Fibroblast of skin of left quadriceps (primary cell): Measurements from ENCODE around the gene FAM210B.
"Not testable (repeated sequence)": the region's sequence is repeated elsewhere in the genome, so short reads cannot be mapped to it uniquely, and the experiment has no call there.

Experiments
- DNase-seq, 2 experiments: peaks; one replicate each; pipeline ENCODE4 v3.0.0-alpha.2; 2013; ENCODE audit warnings: low read depth in 2 of 2

Gene FAM210B

GRCh38 chr20:56358600-56359211 lies at the start of gene FAM210B:
FAM210B (plus strand) TSS chr20:56358974; CDS start chr20:56359006, 32 bp downstream.
- peak; percentile 72 to 75 for DNase-seq

- no peak for DNase-seq
Measured at GRCh38 chr20:56316051-56316450, 42.7 kb upstream of the FAM210B start.

GRCh38 chr20:56316483-56316882 lies 42.3 kb upstream of the FAM210B start:
- no peak for DNase-seq

- peak; percentile 11 to 16 for DNase-seq
Measured at GRCh38 chr20:56322681-56323080, 36.1 kb upstream of the FAM210B start.

GRCh38 chr20:56323206-56323605 lies 35.6 kb upstream of the FAM210B start:
- no peak for DNase-seq

- DNase-seq = no peak
Measured at GRCh38 chr20:56323656-56324055, 35.1 kb upstream of the FAM210B start.

DNA sequence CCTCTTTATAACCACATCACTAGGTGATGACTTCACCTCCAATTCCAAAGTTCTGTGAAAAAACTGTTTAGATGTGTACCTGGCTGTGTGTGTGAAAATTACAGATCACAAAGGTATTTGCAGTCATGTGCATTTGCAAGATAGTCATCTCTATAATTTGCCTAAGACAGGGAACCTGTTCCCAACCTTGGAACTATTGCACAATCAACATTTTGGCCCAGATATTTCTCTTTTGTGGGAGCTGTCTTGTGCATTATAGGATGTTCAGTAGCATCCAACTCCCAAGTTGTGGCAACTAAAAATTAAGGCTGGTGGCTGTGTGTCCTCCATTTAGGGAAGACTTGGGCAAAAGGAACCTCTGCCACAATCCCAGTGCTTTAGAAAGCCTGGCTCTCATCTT lies 34.0 kb upstream of the FAM210B start:
- DNase-seq = no peak

GRCh38 chr20:56328861-56329260 lies 29.9 kb upstream of the FAM210B start:
- no peak for DNase-seq

DNA sequence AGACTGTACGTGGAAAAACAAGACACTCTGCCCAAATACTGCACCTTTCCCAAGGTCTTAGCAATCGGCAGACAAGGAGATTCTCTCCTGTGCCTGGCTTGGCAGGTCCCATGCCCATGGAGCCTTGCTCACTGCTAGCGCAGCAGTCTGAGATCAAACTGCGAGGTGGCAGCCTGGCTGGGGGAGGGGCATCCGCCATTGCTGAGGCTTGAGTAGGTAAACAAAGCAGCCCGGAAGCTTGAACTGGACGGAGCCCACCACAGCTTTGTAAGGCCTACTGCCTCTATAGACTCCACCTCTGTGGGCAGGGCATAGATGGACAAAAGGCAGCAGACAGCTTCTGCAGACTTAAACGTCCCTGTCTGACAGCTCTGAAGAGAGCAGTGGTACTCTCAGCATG lies 22.1 kb upstream of the FAM210B start:
- DNase-seq = not testable (repeated sequence)

DNA sequence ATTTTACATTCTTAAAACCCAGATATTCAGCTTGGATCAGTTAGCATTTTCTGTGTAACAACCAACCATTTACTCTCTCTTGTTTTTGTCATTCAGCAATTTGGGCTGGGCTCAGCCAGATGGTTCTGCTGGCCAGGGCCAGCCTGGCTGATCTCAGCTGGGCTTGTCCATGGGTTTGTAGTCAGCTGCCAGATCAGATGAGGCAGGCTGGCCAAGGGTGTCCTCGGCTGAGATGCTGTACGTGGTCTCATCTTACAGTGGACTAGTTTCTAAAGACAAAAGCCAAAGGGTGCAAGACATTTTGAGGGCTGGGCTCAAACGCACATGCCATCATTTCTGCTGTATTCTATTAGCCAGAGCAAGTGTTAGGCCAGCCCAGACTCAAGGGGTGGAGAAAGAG lies 16.0 kb upstream of the FAM210B start:
- no peak for DNase-seq

- DNase-seq = no peak
Measured at GRCh38 chr20:56343861-56344381, 14.9 kb upstream of the FAM210B start.

DNA sequence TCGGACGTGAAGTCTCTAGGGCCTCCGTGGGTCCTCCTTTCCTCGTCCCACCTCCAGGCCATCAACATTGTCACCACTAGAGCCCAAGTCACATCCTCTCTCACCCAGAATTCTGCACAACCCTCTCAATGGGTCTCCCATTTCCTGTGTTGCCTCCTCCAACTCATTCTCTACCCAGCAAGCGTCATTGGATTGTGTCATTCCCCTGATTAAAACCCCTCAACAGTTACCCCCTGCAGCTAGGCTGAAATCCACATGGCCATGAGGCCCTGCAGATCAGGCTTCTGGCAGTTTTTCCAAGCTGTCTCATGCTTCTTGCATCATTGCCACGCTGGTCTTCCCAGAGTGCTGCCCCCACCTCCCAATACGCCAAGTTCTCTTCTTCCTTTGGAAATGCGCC lies 12.9 kb upstream of the FAM210B start:
- DNase-seq = no peak

DNA sequence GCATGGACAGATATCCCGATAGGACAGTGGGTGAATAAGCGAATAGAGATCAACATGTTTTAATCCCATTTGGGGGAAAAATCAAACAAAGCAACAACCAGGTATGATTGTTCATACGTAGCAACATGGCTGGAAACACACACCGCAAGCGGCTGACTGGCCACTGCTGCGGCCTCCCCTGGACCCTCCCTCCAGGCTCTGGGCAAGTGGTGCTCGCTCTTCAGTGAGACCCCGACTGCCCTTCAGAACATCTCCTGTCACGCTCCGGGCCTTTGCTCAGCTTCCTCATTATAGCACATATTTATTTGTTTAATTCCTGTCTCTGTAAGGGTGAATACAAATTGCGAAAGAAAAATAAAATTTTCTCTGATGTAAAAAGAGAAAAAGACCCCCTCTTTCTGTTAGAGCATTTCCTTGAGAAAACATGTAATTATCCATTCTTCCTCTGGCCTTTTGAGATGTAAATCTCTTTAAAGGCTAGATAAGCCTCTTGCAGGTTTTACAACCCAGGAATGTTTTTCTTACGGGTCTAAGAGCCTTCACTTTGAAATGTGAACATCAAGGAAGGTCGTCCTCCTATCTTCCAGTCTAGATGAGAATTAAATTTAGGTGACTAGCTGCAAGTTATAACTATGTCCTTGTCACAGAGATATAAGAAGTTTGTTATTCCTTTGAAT lies 11.0 kb upstream of the FAM210B start:
- no peak for DNase-seq

GRCh38 chr20:56348305-56348693 lies 10.5 kb upstream of the FAM210B start:
- DNase-seq = no peak

GRCh38 chr20:56348746-56349145 lies 10.0 kb upstream of the FAM210B start:
- no peak for DNase-seq

DNA sequence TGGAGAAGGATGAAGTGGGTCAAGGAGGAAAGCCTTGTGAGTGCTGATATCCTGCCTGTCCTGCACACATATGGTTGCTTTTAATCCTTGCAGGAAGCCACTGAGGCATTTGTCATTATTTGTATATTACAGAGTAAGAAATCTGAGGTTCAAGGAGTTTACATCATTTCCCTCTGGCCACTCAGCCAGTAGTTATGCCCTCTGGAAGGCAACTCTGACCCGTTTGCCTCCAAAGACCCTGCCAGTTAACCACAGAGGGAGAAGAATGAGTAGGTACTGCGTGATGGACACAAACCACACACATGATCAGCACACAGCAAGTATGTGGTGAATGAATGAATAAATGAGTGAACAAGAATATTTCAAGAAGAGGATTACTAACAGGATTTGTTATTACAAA lies 7.9 kb upstream of the FAM210B start:
- DNase-seq = no peak

DNA sequence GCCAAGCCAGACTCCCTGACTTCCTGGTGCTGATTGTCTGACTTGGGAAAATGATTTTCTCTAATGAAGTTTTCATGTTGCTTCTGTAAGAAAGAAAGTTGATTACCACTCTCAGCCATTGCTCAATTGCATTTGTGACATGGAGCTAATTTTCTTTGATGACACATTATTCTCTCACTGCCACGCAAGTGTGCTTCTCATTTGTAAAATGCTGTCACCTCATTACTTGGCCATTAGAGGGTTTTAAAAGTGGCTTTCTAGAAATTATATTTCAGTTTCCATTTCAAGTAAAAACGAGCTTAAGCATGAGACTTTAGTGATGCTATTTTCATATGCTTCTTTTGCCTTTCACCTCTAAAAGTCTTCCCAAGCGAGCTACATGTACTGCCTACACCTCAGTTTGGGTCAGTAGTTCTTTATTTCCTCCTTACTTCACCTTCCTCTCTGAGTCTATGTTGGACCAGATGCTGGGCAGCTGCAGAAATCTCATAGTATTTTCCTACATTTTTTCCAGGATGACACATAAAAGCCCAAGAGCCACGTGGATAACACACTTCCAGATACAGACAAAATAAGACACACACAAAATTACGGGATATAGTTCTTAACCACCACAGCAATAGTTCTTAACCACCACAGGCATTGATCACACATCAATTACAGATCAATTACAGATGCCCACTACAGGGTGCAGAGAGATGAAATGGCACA lies 6.3 kb upstream of the FAM210B start:
- peak in 1 of 2 experiments; percentile 16 for DNase-seq

DNA sequence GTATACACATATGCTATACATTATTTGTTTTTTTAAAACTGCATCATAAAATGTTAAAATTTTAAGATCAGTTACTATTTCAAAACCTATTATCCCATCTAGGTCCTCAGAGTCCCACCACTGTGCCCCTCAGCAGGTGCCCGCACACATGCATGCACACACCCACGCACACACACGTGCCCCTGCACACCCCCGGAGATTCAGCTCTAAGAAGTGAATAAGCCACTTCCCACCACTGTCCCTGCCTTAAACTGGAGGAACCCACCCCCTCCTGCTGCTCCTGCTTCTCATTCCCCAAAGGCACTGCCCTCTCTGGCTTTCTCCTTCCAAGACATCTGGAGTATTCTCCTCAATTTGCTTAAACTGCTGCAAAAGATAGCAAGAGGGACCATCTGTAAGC lies 5.4 kb upstream of the FAM210B start:
- DNase-seq = no peak

DNA sequence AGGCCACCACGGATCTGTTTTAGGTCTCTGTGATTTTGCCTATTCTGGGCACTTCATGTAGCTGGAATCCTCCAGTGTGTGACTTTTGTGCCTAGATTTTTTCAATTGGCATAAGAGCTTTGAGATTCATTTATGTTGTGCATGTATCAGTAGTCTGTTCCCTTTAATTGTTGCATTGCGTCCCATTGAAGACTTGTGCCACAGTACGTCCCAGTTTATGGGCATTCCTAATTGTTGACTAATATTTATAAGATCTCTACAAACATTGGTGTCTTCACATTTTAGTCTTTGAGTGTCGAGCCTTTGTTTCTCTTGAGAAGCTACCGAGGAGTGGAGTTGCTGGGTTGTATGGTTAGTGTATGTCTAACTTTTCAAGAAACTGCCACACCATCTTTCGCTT lies 704 bp upstream of the FAM210B start:
- DNase-seq = no peak

DNA sequence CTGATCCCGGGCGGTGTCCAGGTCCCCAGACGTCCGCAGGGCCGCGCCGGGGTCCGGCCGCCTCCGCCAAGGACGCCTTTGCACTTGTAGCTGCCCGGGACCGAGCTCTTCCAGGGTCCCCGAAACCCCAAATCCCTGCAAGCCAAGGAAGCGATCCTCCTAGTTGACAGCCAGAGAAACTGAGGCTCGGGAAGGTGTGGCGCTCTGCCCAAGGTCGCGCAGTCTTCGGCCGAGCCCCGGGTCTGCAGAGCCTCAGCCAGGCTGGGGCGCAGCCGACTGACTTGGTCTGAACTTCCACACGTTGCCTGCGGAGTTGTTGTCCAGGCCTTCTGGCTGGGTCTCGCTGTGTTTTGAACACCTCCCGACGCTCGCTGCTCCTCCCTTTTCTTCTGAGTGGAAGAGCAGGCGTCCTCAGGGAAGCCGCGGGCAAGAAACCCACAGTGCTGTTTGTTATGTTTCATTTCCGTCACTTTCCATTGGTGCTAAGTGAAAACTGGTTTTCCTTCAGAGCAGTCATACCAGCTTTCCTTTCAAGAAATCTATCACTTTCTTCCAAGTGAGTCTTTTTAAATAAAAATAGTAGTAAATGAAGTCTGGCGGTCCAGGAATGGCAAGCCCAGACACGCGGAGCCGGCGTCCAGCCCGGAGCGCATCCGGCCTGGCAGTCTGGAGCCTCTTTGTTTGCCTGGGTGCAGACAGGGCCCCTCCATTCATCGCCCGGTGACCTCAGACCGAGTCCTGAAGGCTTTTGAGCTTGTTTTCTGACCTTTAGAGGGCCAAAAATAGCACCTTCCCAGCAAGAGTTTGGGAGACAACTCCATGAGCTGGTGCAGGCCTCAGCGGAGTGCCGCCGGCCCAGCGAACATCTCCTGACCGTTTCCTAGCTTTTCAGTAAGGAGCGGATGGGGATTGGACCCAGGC lies 698 bp downstream of the FAM210B start:
- no peak for DNase-seq

DNA sequence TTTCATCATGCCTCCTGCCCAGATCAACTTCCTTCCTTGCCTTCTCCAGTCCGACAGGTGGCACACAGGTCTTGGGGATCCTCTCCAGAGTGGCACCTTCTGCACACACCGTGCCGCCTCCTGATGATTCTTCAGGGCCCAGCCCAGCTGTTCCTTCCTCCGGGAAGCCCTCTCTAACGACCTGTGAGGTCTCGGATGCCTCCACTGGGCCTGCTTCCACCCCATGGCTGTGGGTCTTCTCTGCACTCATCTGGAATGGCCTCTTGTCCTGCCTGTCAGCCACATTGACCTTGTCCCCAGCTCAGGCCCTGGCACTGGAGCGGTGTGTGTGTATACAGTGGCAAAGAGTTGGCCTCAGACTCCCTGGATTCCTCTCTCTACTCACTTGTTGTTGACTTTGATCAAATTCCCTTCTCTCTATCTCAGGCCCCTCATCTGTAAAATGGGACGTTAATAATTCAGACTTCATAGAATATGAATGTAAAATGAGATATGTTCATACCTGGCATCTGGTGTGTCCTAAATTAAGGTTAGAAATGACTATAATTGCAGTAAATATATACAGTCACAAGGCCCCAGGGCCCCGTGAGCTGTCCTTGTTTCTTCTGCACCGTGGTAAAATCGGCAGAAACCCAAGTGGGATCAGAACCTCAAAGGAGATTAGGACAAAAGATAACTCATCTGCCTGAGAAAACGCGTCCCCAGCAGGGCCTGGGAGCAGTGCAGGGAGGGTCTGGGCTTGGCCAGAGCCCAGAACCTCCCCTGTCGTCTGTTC lies 1.5 kb downstream of the FAM210B start:
- no peak for DNase-seq
